Mesenchymal stem cell (in vitro differentiated cells and primary cell): Measurements from ENCODE around the gene TIAM1.

ENCODE experiments used
- DNase-seq: peaks from one replicate; pipeline ENCODE4 v3.0.0-alpha.2; 2013
- H2AFZ ChIP-seq: one replicate; pipeline ENCODE4 v1.6.1; 2013; ENCODE audit warnings: low read depth, mild to moderate bottlenecking, control low read depth, inconsistent platforms, low read length, moderate library complexity
- H2AK5ac ChIP-seq: 2 replicates; pipeline ENCODE4 v1.6.1; 2013; ENCODE audit warnings: low read length, moderate library complexity, mild to moderate bottlenecking, inconsistent platforms; ENCODE audit not compliant: severe bottlenecking
- H2BK120ac ChIP-seq: one replicate; pipeline ENCODE4 v1.6.1; 2013; ENCODE audit warnings: low read depth, mild to moderate bottlenecking, inconsistent platforms, low read length, moderate library complexity
- H2BK12ac ChIP-seq, 2 experiments: one replicate each; pipeline ENCODE4 v1.6.1; 2013; ENCODE audit warnings: inconsistent platforms in 2 of 2, low read length in 2 of 2, mild to moderate bottlenecking in 2 of 2, moderate library complexity in 2 of 2, control low read depth in 1 of 2
- H2BK15ac ChIP-seq: one replicate; pipeline ENCODE4 v1.6.1; 2013; ENCODE audit warnings: mild to moderate bottlenecking, low read depth, inconsistent platforms; ENCODE audit not compliant: poor library complexity, severe bottlenecking
- H2BK5ac ChIP-seq: 2 replicates; pipeline ENCODE4 v1.6.1; 2013; ENCODE audit warnings: low read depth, mild to moderate bottlenecking, low read length, control low read depth, inconsistent platforms; ENCODE audit not compliant: poor library complexity, severe bottlenecking
- H3K14ac ChIP-seq, 2 experiments: one replicate each; pipeline ENCODE4 v1.6.1; 2013; ENCODE audit warnings: inconsistent platforms in 2 of 2, low read length in 2 of 2, control low read depth in 1 of 2, mild to moderate bottlenecking in 1 of 2, moderate library complexity in 1 of 2
- H3K18ac ChIP-seq, 2 experiments: one replicate each; pipeline ENCODE4 v1.6.1; 2013; ENCODE audit warnings: inconsistent platforms in 2 of 2, low read length in 2 of 2, control low read depth in 1 of 2, low read depth in 1 of 2, mild to moderate bottlenecking in 1 of 2
- H3K23ac ChIP-seq, 2 experiments: one replicate each; pipeline ENCODE4 v1.6.1; 2013; ENCODE audit warnings: inconsistent platforms in 2 of 2, low read length in 2 of 2, mild to moderate bottlenecking in 2 of 2, moderate library complexity in 2 of 2, control low read depth in 1 of 2
- H3K27ac ChIP-seq: 2 replicates; pipeline ENCODE4 v1.5.1; 2013; ENCODE audit warnings: mild to moderate bottlenecking, moderate library complexity, low read length, control low read depth, inconsistent platforms; ENCODE audit not compliant: poor library complexity, severe bottlenecking
- H3K27me3 ChIP-seq, 2 experiments: 2 replicates each; pipeline versions ENCODE4 v1.6.1 to v1.7.0; 2013; ENCODE audit warnings: low read length in 2 of 2, mild to moderate bottlenecking in 2 of 2, moderate library complexity in 2 of 2, control low read depth in 1 of 2, inconsistent platforms in 1 of 2; ENCODE audit not compliant: control insufficient read depth in 1 of 2, insufficient read depth in 1 of 2
- H3K36me3 ChIP-seq, 2 experiments: 2 replicates each; pipeline versions ENCODE4 v1.6.1 to v1.7.0; 2013; ENCODE audit warnings: low read length in 2 of 2, control low read depth in 1 of 2, inconsistent platforms in 1 of 2, low read depth in 1 of 2, mild to moderate bottlenecking in 1 of 2; ENCODE audit not compliant: insufficient read depth in 2 of 2, control insufficient read depth in 1 of 2
- H3K4ac ChIP-seq, 2 experiments: one replicate each; pipeline ENCODE4 v1.6.1; 2013; ENCODE audit warnings: inconsistent platforms in 2 of 2, low read length in 2 of 2, mild to moderate bottlenecking in 2 of 2, moderate library complexity in 2 of 2, control low read depth in 1 of 2, low read depth in 1 of 2
- H3K4me1 ChIP-seq: 2 replicates; pipeline ENCODE4 v1.6.1; 2013; ENCODE audit warnings: low read depth, low read length, control low read depth; ENCODE audit not compliant: control insufficient read depth, insufficient read depth
- H3K4me2 ChIP-seq: 2 replicates; pipeline ENCODE4 v1.6.1; 2013; ENCODE audit warnings: low read length, mild to moderate bottlenecking, inconsistent platforms; ENCODE audit not compliant: poor library complexity, severe bottlenecking
- H3K4me3 ChIP-seq, 2 experiments: 2 replicates each; pipeline versions ENCODE4 v1.5.1 to v1.7.0; 2013; ENCODE audit warnings: low read length in 2 of 2, mild to moderate bottlenecking in 2 of 2, control low read depth in 1 of 2, low read depth in 1 of 2; ENCODE audit not compliant: insufficient read depth in 1 of 2
- H3K79me1 ChIP-seq: replicated peaks from 2 replicates; pipeline ENCODE4 v1.6.1; 2013; ENCODE audit warnings: mild to moderate bottlenecking, control low read depth, low read length, inconsistent platforms; ENCODE audit not compliant: poor library complexity, severe bottlenecking
- H3K9ac ChIP-seq: 2 replicates; pipeline ENCODE4 v1.7.0; 2013; ENCODE audit warnings: mild to moderate bottlenecking, low read length, moderate library complexity
- H3K9me3 ChIP-seq: 2 replicates; pipeline ENCODE4 v1.7.0; 2013; ENCODE audit warnings: mild to moderate bottlenecking, low read length; ENCODE audit not compliant: control insufficient read depth
- H4K8ac ChIP-seq: one replicate; pipeline ENCODE4 v1.6.1; 2013; ENCODE audit warnings: inconsistent platforms, mild to moderate bottlenecking, low read length, moderate library complexity
- H4K91ac ChIP-seq: one replicate; pipeline ENCODE4 v1.6.1; 2013; ENCODE audit warnings: mild to moderate bottlenecking, low read length, inconsistent platforms
- WGBS: methylation state at CpG from one replicate; pipeline ENCODE4 v1.1.7; 2013; ENCODE audit warnings: mixed read lengths; 5-methylcytosine and 5-hydroxymethylcytosine counted together

The TIAM1 gene

GRCh38 chr21:31172328-31172727 is 171.7 kb downstream of the TIAM1 start:
- Histone ChIP-seq H2BK120ac (no peak overlapping the region), H3K27ac (no peak overlapping the region), H3K36me3 (no peaks in the 10 kb centered on the region), H3K18ac (peak overlapping the region in 1 of 2 experiments; percentile 14), H3K23ac (no peak overlapping the region), H2BK5ac (no peak overlapping the region), H3K9me3 (no peaks in the 10 kb centered on the region), H2BK15ac (no peak overlapping the region), H3K4me3 (no peak overlapping the region), H3K4me2 (no peak overlapping the region), H3K9ac (no peak overlapping the region), H3K4me1 (no peaks in the 10 kb centered on the region), H2AK5ac (no peak overlapping the region), H3K27me3 (no peaks in the 10 kb centered on the region), H4K8ac (peak overlapping the region; percentile 70), H3K79me1 (peaks cover 1% of the 10 kb centered on the region), H2BK12ac (peak overlapping the region; percentile 6 to 64), H2AFZ (no peak overlapping the region), H4K91ac (no peak overlapping the region), H3K14ac (no peak overlapping the region), H3K4ac (peak overlapping the region; percentile 26 to 39)
- WGBS, result 71% methylated on average over 6 of the region's 6 CpGs
- DNase-seq, result no peak

- no peak overlapping the region for H3K4me3 ChIP-seq
- DNase-seq, result no peak
- no peak overlapping the region for H2BK5ac ChIP-seq
- no peak overlapping the region for H2BK15ac ChIP-seq
- no peaks in the 10 kb centered on the region for H3K9me3 ChIP-seq
- H3K4ac ChIP-seq, result peak overlapping the region in 1 of 2 experiments; percentile 49
- no peak overlapping the region for H3K14ac ChIP-seq
- peak overlapping the region; percentile 71 to 79 for H2BK12ac ChIP-seq
- peak overlapping the region; percentile 77 for H4K8ac ChIP-seq
- H3K4me2 ChIP-seq, result peak overlapping the region; percentile 38
- no peak overlapping the region for H4K91ac ChIP-seq
- WGBS, result 87% methylated on average over 7 of the region's 8 CpGs
- peak overlapping the region in 1 of 2 experiments; percentile 52 for H3K18ac ChIP-seq
- H3K23ac ChIP-seq, result no peak overlapping the region
- peaks cover 3% of the 10 kb centered on the region for H3K79me1 ChIP-seq
- no peaks in the 10 kb centered on the region for H3K27me3 ChIP-seq
- no peak overlapping the region for H2AFZ ChIP-seq
- H3K9ac ChIP-seq, result no peak overlapping the region
- peaks cover 3% of the 10 kb centered on the region in 2 experiments for H3K36me3 ChIP-seq
- no peak overlapping the region for H3K27ac ChIP-seq
- no peak overlapping the region for H2AK5ac ChIP-seq
- H2BK120ac ChIP-seq, result no peak overlapping the region
- H3K4me1 ChIP-seq, result peaks cover 5% of the 10 kb centered on the region
Measured at GRCh38 chr21:31164713-31165694, 179.1 kb downstream of the TIAM1 start.

- no peak overlapping the region for H3K4me2 ChIP-seq
- H3K14ac ChIP-seq, result no peak overlapping the region
- no peak overlapping the region for H4K8ac ChIP-seq
- H3K27me3 ChIP-seq, result no peaks in the 10 kb centered on the region
- no peak overlapping the region for H3K18ac ChIP-seq
- no peak overlapping the region for H4K91ac ChIP-seq
- H2BK5ac ChIP-seq, result no peak overlapping the region
- H2BK120ac ChIP-seq, result no peak overlapping the region
- WGBS, result 15% methylated on average over 4 of the region's 4 CpGs
- DNase-seq, result peak; percentile 79
- H2BK15ac ChIP-seq, result no peak overlapping the region
- no peak overlapping the region for H3K4me3 ChIP-seq
- H2BK12ac ChIP-seq, result no peak overlapping the region
- peaks cover 3% of the 10 kb centered on the region for H3K79me1 ChIP-seq
- no peaks in the 10 kb centered on the region for H3K9me3 ChIP-seq
- no peak overlapping the region for H3K27ac ChIP-seq
- peaks cover 5% of the 10 kb centered on the region for H3K4me1 ChIP-seq
- H2AK5ac ChIP-seq, result no peak overlapping the region
- H3K4ac ChIP-seq, result no peak overlapping the region
- no peak overlapping the region for H3K23ac ChIP-seq
- H3K9ac ChIP-seq, result peak overlapping the region; percentile 61
- no peak overlapping the region for H2AFZ ChIP-seq
- H3K36me3 ChIP-seq, result peaks cover 3% of the 10 kb centered on the region in 2 experiments
Measured at GRCh38 chr21:31162827-31163226, 181.2 kb downstream of the TIAM1 start.

GRCh38 chr21:31162079-31162699 is 181.9 kb downstream of the TIAM1 start:
- H3K4me1 ChIP-seq, result peaks cover 5% of the 10 kb centered on the region
- no peak for DNase-seq
- no peak overlapping the region for H2BK15ac ChIP-seq
- peaks cover 6% of the 10 kb centered on the region for H3K9me3 ChIP-seq
- no peak overlapping the region for H2BK120ac ChIP-seq
- H3K23ac ChIP-seq, result no peak overlapping the region
- peaks cover 3 to 6% of the 10 kb centered on the region in 2 experiments for H3K36me3 ChIP-seq
- H3K27ac ChIP-seq, result no peak overlapping the region
- 86% methylated on average over 2 of the region's 4 CpGs for WGBS
- H3K18ac ChIP-seq, result peak overlapping the region in 1 of 2 experiments; percentile 56
- H4K8ac ChIP-seq, result no peak overlapping the region
- no peaks in the 10 kb centered on the region for H3K27me3 ChIP-seq
- no peak overlapping the region for H2BK5ac ChIP-seq
- H3K4ac ChIP-seq, result no peak overlapping the region
- peak overlapping the region; percentile 61 for H3K9ac ChIP-seq
- H3K4me3 ChIP-seq, result no peak overlapping the region
- H2AK5ac ChIP-seq, result no peak overlapping the region
- H4K91ac ChIP-seq, result no peak overlapping the region
- no peak overlapping the region for H3K4me2 ChIP-seq
- H3K79me1 ChIP-seq, result peaks cover 2% of the 10 kb centered on the region
- H3K14ac ChIP-seq, result no peak overlapping the region
- H2AFZ ChIP-seq, result no peak overlapping the region
- H2BK12ac ChIP-seq, result no peak overlapping the region
